GM13977 (cell line): Measurements from ENCODE around the gene CALHM6.

Source experiments
- DNase-seq: peaks from one replicate; pipeline ENCODE4 v3.0.0; 2012; ENCODE audit warnings: low spot score
- CTCF ChIP-seq: IDR thresholded peaks from 2 replicates; pipeline ENCODE4 v1.5.1; 2012; ENCODE audit warnings: mild to moderate bottlenecking, control low read depth; ENCODE audit not compliant: insufficient read depth; ENCODE audit errors: extremely low read depth, missing control alignments
- in situ Hi-C: fragments of 300-500 bp; cut with MboI; formaldehyde crosslinking; loops from one replicate; pipeline ENCODE4 v1.12.0; 2022; ENCODE audit warnings: low sequenced_read_pairs, low pct_unique_long_range_greater_than_20kb, mixed read lengths, inconsistent platforms; ENCODE audit not compliant: unreplicated experiment

Gene CALHM6

GRCh38 chr6:116497113-116497676 is 36.0 kb downstream of the CALHM6 start:
- TF ChIP-seq CTCF = no peak
- no peak for DNase-seq
- in situ Hi-C loops = no loop called here

GRCh38 chr6:116500969-116501433 is 39.8 kb downstream of the CALHM6 start:
- TF ChIP-seq CTCF = no peak
- no peak for DNase-seq
- in situ Hi-C loops = no loop called here

GRCh38 chr6:116507324-116507723 is 46.1 kb downstream of the CALHM6 start:
- TF ChIP-seq CTCF = no peak
- no peak for DNase-seq
- in situ Hi-C loops = no loop called here

- no peak for TF ChIP-seq CTCF
- in situ Hi-C loops = no loop called here
- DNase-seq = no peak
Measured at GRCh38 chr6:116508527-116508926, 47.4 kb downstream of the CALHM6 start.

- in situ Hi-C loops = no loop called here
- TF ChIP-seq CTCF = peak; percentile 20
- no peak for DNase-seq
Measured at GRCh38 chr6:116511424-116512110, 50.4 kb downstream of the CALHM6 start, which contains the start of gene CALHM5. Gene CALHM5 (plus strand): TSS chr6:116511639. CDS start chr6:116511697, 58 bp downstream.

- DNase-seq = no peak
- in situ Hi-C loops = no loop called here
- TF ChIP-seq CTCF = no peak
Measured at GRCh38 chr6:116512111-116512559, 51.0 kb downstream of the CALHM6 start.
